K562 (cell line): Measurements from ENCODE around the gene DNAJB11. TPM values are rescaled to one million over a fixed set of nuclear protein-coding genes. Genes with fewer than 3 reads are reported as not detected.

Experiments used
- ARID4B ChIP-seq: sonication (generic); formaldehyde crosslinking; IDR thresholded peaks from 2 replicates; pipeline ENCODE4 v1.8.0; 2022; ENCODE audit warnings: mild to moderate bottlenecking, missing genetic modification reagents
- CCAR2 ChIP-seq: fragments of 200-400 bp; formaldehyde crosslinking; IDR thresholded peaks from 2 replicates; pipeline ENCODE4 v1.6.1; 2017; ENCODE audit warnings: mild to moderate bottlenecking, low read depth, low read length
- GABPA ChIP-seq: fragments of 200-800 bp; sonication (Bioruptor generic); conservative IDR thresholded peaks from 2 replicates; pipeline ENCODE4 v1.6.1; 2016; ENCODE audit warnings: low read depth, missing genetic modification characterization, missing compliant biosample characterization
- HMG20A ChIP-seq: fragments of 450-650 bp; formaldehyde crosslinking; conservative IDR thresholded peaks from 2 replicates; pipeline ENCODE4 v1.4.0; 2020; ENCODE audit warnings: mild to moderate bottlenecking, mixed read lengths
- KDM5B ChIP-seq: fragments of 200-600 bp; sonication (generic); IDR thresholded peaks from 2 replicates; pipeline ENCODE4 v1.6.1; 2012; ENCODE audit warnings: low read depth, mild to moderate bottlenecking, moderate library complexity, low read length, control low read depth, inconsistent platforms; ENCODE audit not compliant: insufficient replicate concordance
- MAFF ChIP-seq: IDR thresholded peaks from 2 replicates; pipeline ENCODE4 v1.6.1; 2012; ENCODE audit warnings: low read length, improper control_type of control experiment
- MTA3 ChIP-seq: fragments of 450-650 bp; formaldehyde crosslinking; IDR thresholded peaks from 2 replicates; pipeline ENCODE4 v1.6.1; 2017; ENCODE audit warnings: mild to moderate bottlenecking, borderline replicate concordance
- POLR2A ChIP-seq: fragments of 450-650 bp; conservative IDR thresholded peaks from 2 replicates; pipeline ENCODE4 v1.6.1; 2016
- SAFB2 ChIP-seq: fragments of 200-400 bp; formaldehyde crosslinking; IDR thresholded peaks from 2 replicates; pipeline ENCODE4 v1.6.1; 2018; ENCODE audit warnings: borderline replicate concordance, low read length, low read depth, moderate library complexity; ENCODE audit not compliant: severe bottlenecking
- SFPQ ChIP-seq: fragments of 200-400 bp; formaldehyde crosslinking; IDR thresholded peaks from 2 replicates; pipeline ENCODE4 v1.6.1; 2017; ENCODE audit warnings: mild to moderate bottlenecking, low read depth, low read length, moderate library complexity
- ZEB2 ChIP-seq: fragments of 450-650 bp; IDR thresholded peaks from 2 replicates; pipeline ENCODE4 v1.6.1; 2016
- polyA plus RNA-seq, 8 experiments: library from polyadenylated mRNA; depleted of rRNA in 4 of 8; stranded (reverse) in 5 of 8; unstranded in 3 of 8; fragments of >200 nt; fragmentation: Nextera tagmentation in 2 of 8; fragmentation: Illumina TruSeq in 1 of 8; extraction: Ambion mirVana in 2 of 8; extraction: Trizol in 1 of 8; gene quantifications; 2 replicates each; pipeline versions ENCODE4 v1.2.1 to v1.2.3, GENCODE V29; 2011 to 2014; ENCODE audit warnings: inconsistent platforms in 1 of 8, missing spikeins in 1 of 8
- total RNA-seq, 7 experiments: library from RNA; depleted of rRNA in 6 of 7; stranded (reverse); fragments of >200 nt in 6 of 7; fragmentation: Illumina TruSeq in 2 of 7; extraction: Trizol in 2 of 7; gene quantifications; 2 replicates each; pipeline versions ENCODE4 v1.2.1 to v1.2.3, GENCODE V29; 2011 to 2021; ENCODE audit warnings: low replicate concordance in 1 of 7

DNAJB11 gene
- total and polyA plus RNA-seq, 9 of the 15 experiments (the other 6 are each of a cell fraction or from before 2014, with no cell fraction given) = 14.8 to 74.7 (median 63.8) TPM

- peak; percentile 79 for TF ChIP-seq ZEB2
- no peak for TF ChIP-seq CCAR2
- TF ChIP-seq MTA3 = no peak
- no peak for TF ChIP-seq SAFB2
- TF ChIP-seq ARID4B (CRISPR knock-in tag) = no peak
- no peak for TF ChIP-seq SFPQ
- peak; percentile 76 for TF ChIP-seq GABPA (tag)
- TF ChIP-seq MAFF = no peak
- no peak for TF ChIP-seq POLR2A
- TF ChIP-seq KDM5B = no peak
- no peak for TF ChIP-seq HMG20A (CRISPR knock-in tag)
These were observed 26.2 kb downstream of the DNAJB11 start (continued) for GRCh38 chr3:186596568-186597287.
